ENCODE results near the gene C3orf52. TPM values are rescaled to one million over a fixed set of nuclear protein-coding genes. Genes with fewer than 3 reads are reported as not detected.
A peak's percentile ranks its signal among the peaks of the same experiment; 100 is the strongest.

C3orf52 gene
- total and polyA plus RNA-seq, 10 of the 15 experiments (the other 5 are each of a cell fraction or from before 2014, with no cell fraction given), result 0.15 to 1.9 (median 0.73) TPM

GRCh38 chr3:112130638-112130993, 44.4 kb downstream of the C3orf52 start:
- Histone ChIP-seq H3K36me3 (ENCODE audit: control insufficient read depth in 2 of 2, insufficient read depth in 2 of 2, low read length in 1 of 2) (peaks cover 0 to 3% of the 10 kb centered on the region in 2 experiments; a peak in 1 of 4 replicates), H3K27me3 (replicated peaks in 1 of 2; ENCODE audit: control insufficient read depth in 2 of 2, insufficient read depth in 2 of 2, low read length in 1 of 2) (no peaks in the 10 kb centered on the region), H3K79me2 (ENCODE audit: control insufficient read depth, insufficient read depth, low read length) (peaks cover 93% of the 10 kb centered on the region), H3K4me2 (ENCODE audit: control insufficient read depth, insufficient read depth) (peak overlapping the region; percentile 95), H3K4me3 (peak overlapping the region; percentile 78), H4K20me1 (ENCODE audit: control insufficient read depth, insufficient read depth) (no peaks in the 10 kb centered on the region), H3K9me3 (replicated peaks; ENCODE audit: control insufficient read depth, insufficient read depth, low read length) (no peaks in the 10 kb centered on the region), H3K9ac (ENCODE audit: control insufficient read depth, insufficient read depth, low read length) (peak overlapping the region; percentile 98), H3K27ac (ENCODE audit: control insufficient read depth, insufficient read depth) (peak overlapping the region; percentile 99), H3K4me1 (ENCODE audit: control insufficient read depth, insufficient read depth, low read length) (peaks cover 47% of the 10 kb centered on the region), H2AFZ (ENCODE audit: control insufficient read depth, low read depth, low read length) (no peak overlapping the region)
- CTCF ChIA-PET, result interaction anchor here (1.9 to 18.1 kb wide), 4 partner anchors 13 to 330 kb away, joined by 7 to 226 read pairs (median 13); partner anchors contain the start of gene SLC9C1
- no TSS peak for BruUV-seq (replicated peaks)
- in situ Hi-C loops (cut with MboI) (no loop called here), intact Hi-C loops (cut with micrococcal nuclease; ENCODE audit: unreplicated experiment) (loop anchor here (10.0 kb wide), 1 partner anchor 364 kb away; the partner anchor contains the start of gene BTLA)
- FAIRE-seq (no peak), ATAC-seq (no peak), DNase-seq (ENCODE audit: low read depth, low spot score) (no peak)
- POLR2A ChIA-PET, result interaction anchor here (0.9 to 12.8 kb wide), 4 partner anchors 13 to 367 kb away, joined by 3 to 345 read pairs (median 18); partner anchors contain the start of gene BTLA
- RAD21 ChIA-PET (ENCODE audit: unreplicated experiment), result interaction anchor here (0.7 to 17.9 kb wide), 8 partner anchors 8 to 437 kb away, joined by 3 to 457 read pairs (median 6); no protein-coding TSS in a partner anchor
- SMC1A ChIA-PET (ENCODE audit: uncharacterized antibody, unreplicated experiment), result interaction anchor here (0.5 to 18.5 kb wide), 11 partner anchors 8 to 1518 kb away, joined by 3 to 489 read pairs (median 5); partner anchors contain the start of gene SLC9C1
- WGBS (ENCODE audit: insufficient coverage, insufficient replicate concordance, low lambda C conversion rate, missing lambda C conversion rate), result 2% methylated on average over 3 of the region's 3 CpGs
- TF ChIP-seq CTCF (IDR thresholded peaks at IDR 0.05 in 2 of 3, conservative IDR thresholded peaks at IDR 0.05 in 1 of 3; ENCODE audit: control insufficient read depth in 2 of 3, extremely low read depth in 1 of 3, insufficient read depth in 1 of 3, low read depth in 3 of 3, low read length in 3 of 3) (no peak), SMAD5 (IDR thresholded peaks at IDR 0.05; ENCODE audit: low read depth) (peak; percentile 35), ZBTB4 (CRISPR knock-in tag; IDR thresholded peaks at IDR 0.05) (no peak; the same call in 1 of the 2 replicates), IKZF2 (IDR thresholded peaks at IDR 0.05) (peak; percentile 8 to 47; a peak in 1 of 4 replicates), NFXL1 (IDR thresholded peaks at IDR 0.05; ENCODE audit: borderline replicate concordance) (no peak), WRNIP1 (IDR thresholded peaks at IDR 0.05; ENCODE audit: borderline replicate concordance, low read depth, low read length) (0 out of 2 replicates have a peak, but pooled peaks have one; percentile 21), E2F8 (IDR thresholded peaks at IDR 0.05; ENCODE audit: low read depth, partially characterized antibody) (no peak), POLR2AphosphoS2 (IDR thresholded peaks at IDR 0.05; ENCODE audit: low read depth, low read length) (peak; percentile 17; the same call in 1 of the 2 replicates), RBBP5 (conservative IDR thresholded peaks at IDR 0.05) (no peak), CHD4 (IDR thresholded peaks at IDR 0.05) (no peak), IKZF1 (conservative IDR thresholded peaks at IDR 0.05) (0 out of 2 replicates have a peak, but pooled peaks have one; percentile 28), NR2C1 (IDR thresholded peaks at IDR 0.05) (no peak), SKIL (IDR thresholded peaks at IDR 0.05; ENCODE audit: low read depth, poor library complexity, severe bottlenecking) (no peak)
